Adrenal gland (tissue), 12 donors: ENCODE data around the gene SVIL. TPM values are rescaled to one million over a fixed set of nuclear protein-coding genes. Genes with fewer than 3 reads are reported as not detected.
"Not testable (repeated sequence)": the region's sequence is repeated elsewhere in the genome, so short reads cannot be mapped to it uniquely, and the experiment has no call there.

Source experiments
- DNase-seq, 7 donors: peaks; one replicate each; pipeline ENCODE4 v3.0.0-alpha.2; 2019 to 2020
- H3K27ac ChIP-seq, 5 donors: fragments of 200-600 bp; sonication (generic) in 4 of 5; 1 replicate in 3 of 5; 2 replicates in 2 of 5; pipeline versions ENCODE4 v1.5.1 to v1.8.0; 2016 to 2020; ENCODE audit warnings: mild to moderate bottlenecking in 1 of 5
- H3K27me3 ChIP-seq: fragments of 200-600 bp; 2 replicates; pipeline ENCODE4 v1.8.0; 2021
- H3K36me3 ChIP-seq, 2 donors: fragments of 200-600 bp; replicated peaks in 1 of 2; 1 replicate in 1 of 2; 2 replicates in 1 of 2; pipeline versions ENCODE4 v1.5.1 to v1.8.0; 2018 to 2022
- H3K4me1 ChIP-seq, 2 donors: fragments of 200-600 bp; replicated peaks in 1 of 2; 1 replicate in 1 of 2; 2 replicates in 1 of 2; pipeline versions ENCODE4 v1.5.1 to v1.8.0; 2018 to 2021
- H3K4me3 ChIP-seq, 4 donors: fragments of 200-600 bp; sonication (generic) in 3 of 4; one replicate each; pipeline ENCODE4 v1.5.1; 2016 to 2018
- H3K9me3 ChIP-seq, 3 donors: fragments of 200-600 bp; sonication (generic) in 1 of 3; replicated peaks in 1 of 3; 1 replicate in 2 of 3; 2 replicates in 1 of 3; pipeline versions ENCODE4 v1.5.1 to v1.8.0; 2016 to 2021
- CTCF ChIP-seq, 6 experiments: fragments of 450-650 bp in 4 of 6; fragments of 200-600 bp in 2 of 6; sonication (generic) in 1 of 6; IDR thresholded peaks; 1 replicate in 5 of 6; 2 replicates in 1 of 6; pipeline versions ENCODE4 v1.5.1 to v1.8.0; 2016 to 2021; ENCODE audit warnings: antibody characterized with exemption in 6 of 6, mild to moderate bottlenecking in 2 of 6, moderate library complexity in 1 of 6
- POLR2A ChIP-seq, 2 donors: fragments of 450-650 bp; IDR thresholded peaks; one replicate each; pipeline ENCODE4 v1.6.1; 2017; ENCODE audit warnings: antibody characterized with exemption in 2 of 2, mild to moderate bottlenecking in 2 of 2, moderate library complexity in 1 of 2
- WGBS, 4 donors: extraction: QIAGEN DNeasy Blood & Tissue Kit in 2 of 4; methylation state at CpG; one replicate each; pipeline versions ENCODE4 v1.1.5 to v1.1.7; 2013 to 2017; 5-methylcytosine and 5-hydroxymethylcytosine counted together
- intact Hi-C, 2 donors: fragments of 100-400 bp; cut with DNase I; formaldehyde crosslinking; loops; one replicate each; pipeline versions ENCODE4 v1.14.1 to v1.15.0; 2022 to 2023
- polyA plus RNA-seq, 3 donors: library from polyadenylated mRNA; stranded (reverse); fragments of 200-250 nt in 2 of 3; fragments of 350-450 nt in 1 of 3; fragmentation: Illumina TruSeq in 1 of 3; extraction: RNeasy Lipid Tissue Mini Kit (QIAGEN cat#74804) in 1 of 3; gene quantifications; one replicate each; pipeline ENCODE4 v1.2.3, GENCODE V29; 2013 to 2014
- total RNA-seq, 9 donors: library from RNA; depleted of rRNA in 4 of 9; stranded (reverse); fragments of >200 nt in 4 of 9; fragments of 120-200 nt in 1 of 9; fragmentation: NEBNext Ultra II Directional in 1 of 9; extraction: Animal tissue kit (Norgen Biotek cat#: 25700) in 1 of 9; gene quantifications; one replicate each; pipeline versions ENCODE4 v1.1.0 to v1.2.4, GENCODE V29; 2013 to 2023
- donor health status: healthy with polysubstance abuse.
- donor health status: Bipolar disorder and iron deficiency.
- donor health status: DM: yes; HTN: yes; CAD: no.
- donor health status: DM: no; HTN: no; CAD: no.
- donor health status: DM: no; HTN: no; CAD: no.
- donor health status: DM: yes; HTN: yes; CAD: no.

The SVIL gene
- total and polyA plus RNA-seq, 12 donors, result 6.7 to 73.1 (median 26.0) TPM

GRCh38 chr10:29591651-29591968 is 43.2 kb downstream of the SVIL start:
- intact Hi-C loops, result no loop called here
- TF ChIP-seq POLR2A (IDR thresholded peaks at IDR 0.05), result no peak
- no peak for TF ChIP-seq CTCF (IDR thresholded peaks at IDR 0.05)
- 89 to 92% (median 92%) methylated on average over 4 of the region's 4 CpGs for WGBS, 4 donors
- Histone ChIP-seq H3K36me3 (no peaks in the 10 kb centered on the region), H3K9me3 (no peaks in the 10 kb centered on the region), H3K4me3 (no peak overlapping the region), H3K27ac (peak overlapping the region in 1 of 5 donors; percentile 8), H3K4me1 (peaks cover 26 to 49% of the 10 kb centered on the region in 2 donors), H3K27me3 (no peaks in the 10 kb centered on the region)
- peak in 1 of 7 donors; percentile 14 for DNase-seq

DNA sequence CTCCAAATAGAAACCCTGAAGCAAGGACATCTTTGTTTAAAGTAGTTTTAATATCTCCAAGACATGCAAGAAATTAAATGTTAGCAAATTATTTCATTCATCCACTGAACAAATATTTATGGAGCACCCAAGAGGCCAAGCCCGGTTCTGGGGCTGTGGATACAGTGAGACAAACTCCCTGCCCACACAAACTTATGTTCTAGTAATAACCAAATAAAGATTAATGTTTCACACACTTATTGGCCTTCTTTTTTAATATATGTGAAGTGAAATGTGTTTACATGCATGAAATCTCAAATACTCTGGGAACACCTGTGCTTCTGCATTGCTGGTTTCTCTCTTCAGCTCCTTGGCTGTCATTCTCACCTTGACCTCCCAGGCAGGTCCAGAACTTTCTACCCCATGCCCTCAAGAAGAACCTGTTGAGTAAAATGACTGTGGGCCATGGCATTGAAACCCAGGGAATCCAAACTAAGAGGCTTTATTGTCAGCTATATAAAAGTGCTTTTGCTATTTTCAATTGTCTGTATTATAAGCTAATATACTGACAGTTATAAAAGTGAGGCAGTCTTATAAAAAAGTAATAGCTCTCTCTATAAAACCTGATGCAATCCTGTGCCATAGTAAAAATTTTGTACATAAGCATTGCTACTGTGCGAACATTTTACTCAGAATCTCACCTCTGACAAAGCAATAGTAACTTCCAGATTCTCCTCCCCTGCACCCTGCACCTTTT is 43.7 kb downstream of the SVIL start:
- Histone ChIP-seq H3K36me3 (no peaks in the 10 kb centered on the region), H3K4me1 (peaks cover 26 to 49% of the 10 kb centered on the region in 2 donors), H3K27ac (peak overlapping the region in 1 of 5 donors; percentile 8), H3K27me3 (no peaks in the 10 kb centered on the region), H3K4me3 (no peak overlapping the region), H3K9me3 (no peaks in the 10 kb centered on the region)
- DNase-seq, result peak in 1 of 7 donors; percentile 10
- whole genome bisulfite sequencing, 4 donors, result 72 to 82% (median 73%) methylated on average over 2 of the region's 2 CpGs
- TF ChIP-seq POLR2A (IDR thresholded peaks at IDR 0.05) (no peak), CTCF (IDR thresholded peaks at IDR 0.05) (peak in 1 of 6 experiments; percentile 34)
- intact Hi-C loops, result no loop called here

GRCh38 chr10:29588629-29589421 is 45.9 kb downstream of the SVIL start:
- TF ChIP-seq CTCF (IDR thresholded peaks at IDR 0.05) (no peak), POLR2A (IDR thresholded peaks at IDR 0.05) (no peak)
- Histone ChIP-seq H3K27me3 (no peaks in the 10 kb centered on the region), H3K4me1 (peaks cover 26 to 49% of the 10 kb centered on the region in 2 donors), H3K9me3 (no peaks in the 10 kb centered on the region), H3K36me3 (no peaks in the 10 kb centered on the region), H3K27ac (peak overlapping the region in 1 of 5 donors; percentile 64), H3K4me3 (no peak overlapping the region)
- 67 to 75% (median 73%) methylated on average over 14 of the region's 14 CpGs for WGBS, 4 donors
- intact Hi-C loops, result no loop called here
- DNase-seq, result peak in 4 of 7 donors; percentile 27 to 58 (median 32)

- H3K9me3 ChIP-seq, H3K4me3 ChIP-seq, DNase-seq, H3K27me3 ChIP-seq, H3K36me3 ChIP-seq, intact Hi-C loops: not testable (repeated sequence)
- Histone ChIP-seq H3K27ac (peak overlapping the region in 1 of 5 donors; percentile 66), H3K4me1 (peaks cover 26 to 46% of the 10 kb centered on the region in 2 donors)
- 55 to 73% (median 68%) methylated on average over 12 to 15 of the region's 19 CpGs for WGBS, 4 donors
Observed at GRCh38 chr10:29587750-29588628, 46.8 kb downstream of the SVIL start.

DNA sequence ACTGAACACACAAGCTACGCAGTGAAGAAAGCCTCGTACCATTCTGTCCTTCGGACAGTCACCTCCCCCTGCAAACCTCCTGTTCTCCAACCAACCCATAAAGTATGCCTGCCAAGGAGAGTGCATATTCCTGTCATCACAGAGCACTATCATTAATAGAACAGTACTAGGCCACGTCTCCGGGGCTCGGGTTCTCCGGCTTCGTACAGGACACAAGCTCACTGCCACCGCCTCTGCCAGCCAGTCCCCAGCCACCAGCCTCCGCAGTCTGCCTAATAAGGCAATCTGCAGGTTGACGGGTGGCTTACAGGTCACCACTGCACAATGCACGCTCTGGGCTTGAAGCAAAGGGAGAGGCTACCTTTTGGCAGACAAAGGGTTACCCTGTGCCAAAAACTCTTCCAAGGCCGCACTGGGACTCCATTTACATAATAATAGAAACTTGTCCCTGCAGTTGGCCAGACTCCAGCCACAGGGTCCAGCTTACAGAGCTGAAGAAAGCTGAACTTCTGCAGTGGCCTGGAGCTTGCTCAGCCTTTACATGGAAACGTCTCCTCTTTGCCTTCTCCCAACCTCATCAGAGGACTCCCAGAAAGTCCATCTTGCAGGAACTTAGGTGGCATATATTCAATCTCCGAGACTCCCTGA is 47.5 kb downstream of the SVIL start:
- H3K9me3 ChIP-seq, intact Hi-C loops, H3K27me3 ChIP-seq, H3K4me3 ChIP-seq, H3K36me3 ChIP-seq: not testable (repeated sequence)
- peak in 5 of 7 donors; percentile 37 to 70 (median 50) for DNase-seq
- WGBS, 4 donors, result 45 to 62% (median 57%) methylated on average over 9 to 15 of the region's 15 CpGs
- peak overlapping the region in 1 of 5 donors; percentile 66 for H3K27ac ChIP-seq
- H3K4me1 ChIP-seq, result peaks cover 26 to 39% of the 10 kb centered on the region in 2 donors
